ENCODE results near the gene TMEM253. TPM values are rescaled to one million over a fixed set of nuclear protein-coding genes. Genes with fewer than 3 reads are reported as not detected.

Gene TMEM253
- total and polyA plus RNA-seq, 4 donors = 0.14 to 0.25 (median 0.19) TPM; not detected in 1

GRCh38 chr14:21083565-21084325 is 17.1 kb upstream of the TMEM253 start:
- Histone ChIP-seq H3K4me1 (ENCODE audit: control insufficient read depth in 4 of 4, insufficient read depth in 4 of 4, low read length in 3 of 4) (peaks cover 9 to 29% (median 18%) of the 10 kb centered on the region in 4 donors), H3K27me3 (ENCODE audit: control insufficient read depth in 4 of 4, insufficient read depth in 4 of 4, low read length in 3 of 4) (no peaks in the 10 kb centered on the region), H3K27ac (ENCODE audit: low read depth in 1 of 2, low read length in 2 of 2) (no peak overlapping the region), H3K9me3 (ENCODE audit: control insufficient read depth in 4 of 4, low read length in 3 of 4) (no peaks in the 10 kb centered on the region), H3K36me3 (ENCODE audit: control insufficient read depth in 4 of 4, insufficient read depth in 3 of 4, low read depth in 1 of 4, low read length in 3 of 4) (peaks cover 11 to 64% (median 45%) of the 10 kb centered on the region in 4 donors), H3K4me3 (ENCODE audit: low read depth in 1 of 3, low read length in 3 of 3) (no peak overlapping the region), H3K9ac (ENCODE audit: low read depth in 1 of 2, low read length in 2 of 2) (no peak overlapping the region)
- no peak for DNase-seq (ENCODE audit: low spot score)
- TF ChIP-seq FOXA2 (IDR thresholded peaks at IDR 0.05) = no peak
- TF ChIP-seq ZBTB33 (IDR thresholded peaks at IDR 0.05) = no peak
- no peak for TF ChIP-seq ATF3 (IDR thresholded peaks at IDR 0.05)
- TF ChIP-seq RXRA (IDR thresholded peaks at IDR 0.05) = peak; percentile 34 to 43
- TF ChIP-seq CTCF (IDR thresholded peaks at IDR 0.05; ENCODE audit: low read depth, low read length, missing input control) = no peak
- TF ChIP-seq EGR1 (IDR thresholded peaks at IDR 0.05; ENCODE audit: low read depth in 2 of 2) = no peak
- TF ChIP-seq MAX (IDR thresholded peaks at IDR 0.05) = no peak
- TF ChIP-seq REST (IDR thresholded peaks at IDR 0.05) = no peak
- TF ChIP-seq SP1 (IDR thresholded peaks at IDR 0.05) = peak; percentile 25
- TF ChIP-seq HNF4A (conservative IDR thresholded peaks at IDR 0.05) = peak; percentile 39 to 40
- no peak for TF ChIP-seq TAF1 (conservative IDR thresholded peaks at IDR 0.05)
- TF ChIP-seq NR2F2 (IDR thresholded peaks at IDR 0.05) = no peak
- no peak for TF ChIP-seq RAD21 (IDR thresholded peaks at IDR 0.05)
- no peak for TF ChIP-seq GABPA (IDR thresholded peaks at IDR 0.05 in 1 of 2, conservative IDR thresholded peaks at IDR 0.05 in 1 of 2)
- no peak for TF ChIP-seq JUND (IDR thresholded peaks at IDR 0.05)
- TF ChIP-seq YY1 (IDR thresholded peaks at IDR 0.05) = no peak
- no peak for TF ChIP-seq HNF4G (IDR thresholded peaks at IDR 0.05)
- WGBS = 79% methylated on average over 11 of the region's 11 CpGs

All from liver (tissue), 9 donors.